Choroid plexus epithelial cell (primary cell): ENCODE data around the gene CD151.
A peak's percentile ranks its signal among the peaks of the same experiment; 100 is the strongest.

Source experiments
- DNase-seq: peaks from one replicate; pipeline ENCODE4 v3.0.0-alpha.2; 2010; ENCODE audit warnings: low read depth
- H3K4me3 ChIP-seq: 2 replicates; pipeline ENCODE4 v1.5.1; 2011; ENCODE audit warnings: low read depth, mild to moderate bottlenecking, control low read depth, low read length, moderate library complexity
- TF ChIP-seq, protein P1 (sequence below): conservative IDR thresholded peaks from 2 replicates; pipeline ENCODE4 v1.5.1; 2011; ENCODE audit warnings: low read depth, mild to moderate bottlenecking, control low read depth, inconsistent platforms, low read length, moderate library complexity

Gene CD151

DNA sequence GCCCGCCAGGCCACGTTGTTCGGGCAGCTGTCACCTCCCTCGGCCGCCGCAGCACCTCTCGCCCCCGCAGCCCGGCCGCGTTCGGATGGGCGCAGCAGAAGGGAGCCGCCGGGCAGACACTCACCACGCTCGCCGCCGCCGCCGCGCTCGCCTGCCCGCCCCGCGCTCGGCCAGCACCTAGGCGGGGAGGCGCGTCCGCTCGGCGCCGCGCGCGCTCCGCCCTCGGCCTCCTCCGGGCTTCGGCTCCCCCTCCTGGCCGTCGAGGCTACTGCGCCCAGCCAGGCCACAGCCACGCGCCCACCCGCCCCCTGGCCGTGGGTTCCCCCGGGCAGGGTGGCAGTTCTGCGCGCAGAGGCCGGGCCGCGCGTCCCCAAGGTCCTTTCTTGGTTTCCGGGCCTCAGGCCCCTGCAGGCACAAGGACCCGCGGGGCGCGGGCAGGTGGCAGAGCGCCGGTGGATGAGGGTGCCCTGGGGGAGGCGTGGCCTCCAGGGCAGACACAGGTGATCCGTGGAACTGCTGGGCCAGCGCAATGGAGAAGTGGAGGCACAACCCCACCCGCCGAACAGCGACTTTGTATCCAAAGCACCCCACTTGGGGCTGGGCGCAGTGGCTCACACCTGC lies 34.5 kb upstream of the CD151 start, which contains the start of gene SLC25A22:
Gene SLC25A22, minus strand, starts transcription at position 189 of the 621 bp plus-strand sequence. CDS start 3,275 bp downstream, outside the sequence.
- TF ChIP-seq, protein P1, sequence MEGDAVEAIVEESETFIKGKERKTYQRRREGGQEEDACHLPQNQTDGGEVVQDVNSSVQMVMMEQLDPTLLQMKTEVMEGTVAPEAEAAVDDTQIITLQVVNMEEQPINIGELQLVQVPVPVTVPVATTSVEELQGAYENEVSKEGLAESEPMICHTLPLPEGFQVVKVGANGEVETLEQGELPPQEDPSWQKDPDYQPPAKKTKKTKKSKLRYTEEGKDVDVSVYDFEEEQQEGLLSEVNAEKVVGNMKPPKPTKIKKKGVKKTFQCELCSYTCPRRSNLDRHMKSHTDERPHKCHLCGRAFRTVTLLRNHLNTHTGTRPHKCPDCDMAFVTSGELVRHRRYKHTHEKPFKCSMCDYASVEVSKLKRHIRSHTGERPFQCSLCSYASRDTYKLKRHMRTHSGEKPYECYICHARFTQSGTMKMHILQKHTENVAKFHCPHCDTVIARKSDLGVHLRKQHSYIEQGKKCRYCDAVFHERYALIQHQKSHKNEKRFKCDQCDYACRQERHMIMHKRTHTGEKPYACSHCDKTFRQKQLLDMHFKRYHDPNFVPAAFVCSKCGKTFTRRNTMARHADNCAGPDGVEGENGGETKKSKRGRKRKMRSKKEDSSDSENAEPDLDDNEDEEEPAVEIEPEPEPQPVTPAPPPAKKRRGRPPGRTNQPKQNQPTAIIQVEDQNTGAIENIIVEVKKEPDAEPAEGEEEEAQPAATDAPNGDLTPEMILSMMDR = peak; percentile 55
- peak within 1 kb of the TSS; percentile 79 for H3K4me3 ChIP-seq
- peak; percentile 79 for DNase-seq

DNA sequence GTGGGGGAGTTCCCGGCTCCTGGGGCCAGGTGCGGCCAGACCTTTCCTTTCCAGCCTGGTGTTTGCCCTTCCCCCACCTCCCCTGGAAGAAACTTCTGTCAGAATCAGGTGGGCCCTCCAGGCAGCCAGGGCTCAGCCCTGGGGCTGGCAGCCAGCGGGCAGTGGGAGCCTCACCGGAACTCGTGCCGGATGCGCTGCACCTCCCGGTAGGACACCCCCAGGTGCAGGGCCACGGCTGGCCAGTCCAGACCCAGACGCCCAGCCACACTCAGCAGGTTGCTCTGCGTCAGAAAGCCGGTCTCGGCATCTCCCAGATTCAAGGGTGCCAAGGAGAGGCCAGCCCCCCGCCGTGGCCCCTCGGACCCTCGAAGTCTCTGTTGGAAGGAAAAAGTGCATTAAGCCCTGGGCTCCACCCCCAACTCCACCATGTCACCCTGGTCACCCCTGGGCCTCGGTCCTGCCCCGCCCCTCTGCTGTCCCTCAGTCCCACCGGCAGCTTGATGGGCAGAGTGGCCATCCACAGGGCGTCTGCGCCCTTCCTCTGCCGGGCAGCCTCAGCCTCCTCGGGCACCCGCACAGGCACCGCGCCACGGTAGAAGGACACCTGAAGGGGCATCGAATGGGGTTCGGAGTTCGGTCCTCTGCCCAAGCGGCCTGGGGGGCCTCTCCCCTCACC lies 33.0 kb upstream of the CD151 start:
- TF ChIP-seq, protein P1 = no peak
- no peak overlapping the region for H3K4me3 ChIP-seq
- DNase-seq = no peak

DNA sequence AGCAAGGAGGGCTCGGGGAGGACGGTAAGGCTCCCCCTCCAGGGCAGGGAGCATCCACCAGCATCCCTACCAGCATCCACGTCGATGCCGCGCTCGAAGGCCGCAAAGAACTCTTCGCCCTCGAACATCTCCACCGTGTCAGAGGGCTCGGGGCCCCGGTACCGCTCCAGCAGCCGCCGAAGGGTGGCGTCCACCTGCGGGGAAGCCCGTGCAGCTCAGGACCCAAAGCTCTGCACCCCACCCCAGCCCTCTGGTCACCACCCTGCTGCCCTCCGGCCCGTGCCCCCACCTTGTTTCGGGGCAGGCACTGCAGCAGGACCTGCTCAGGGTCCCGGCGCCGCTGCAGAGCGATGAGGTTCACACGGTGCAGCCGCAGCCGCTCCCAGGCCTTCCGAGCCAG lies 32.3 kb upstream of the CD151 start:
- TF ChIP-seq, protein P1 = no peak
- H3K4me3 ChIP-seq = no peak overlapping the region

DNA sequence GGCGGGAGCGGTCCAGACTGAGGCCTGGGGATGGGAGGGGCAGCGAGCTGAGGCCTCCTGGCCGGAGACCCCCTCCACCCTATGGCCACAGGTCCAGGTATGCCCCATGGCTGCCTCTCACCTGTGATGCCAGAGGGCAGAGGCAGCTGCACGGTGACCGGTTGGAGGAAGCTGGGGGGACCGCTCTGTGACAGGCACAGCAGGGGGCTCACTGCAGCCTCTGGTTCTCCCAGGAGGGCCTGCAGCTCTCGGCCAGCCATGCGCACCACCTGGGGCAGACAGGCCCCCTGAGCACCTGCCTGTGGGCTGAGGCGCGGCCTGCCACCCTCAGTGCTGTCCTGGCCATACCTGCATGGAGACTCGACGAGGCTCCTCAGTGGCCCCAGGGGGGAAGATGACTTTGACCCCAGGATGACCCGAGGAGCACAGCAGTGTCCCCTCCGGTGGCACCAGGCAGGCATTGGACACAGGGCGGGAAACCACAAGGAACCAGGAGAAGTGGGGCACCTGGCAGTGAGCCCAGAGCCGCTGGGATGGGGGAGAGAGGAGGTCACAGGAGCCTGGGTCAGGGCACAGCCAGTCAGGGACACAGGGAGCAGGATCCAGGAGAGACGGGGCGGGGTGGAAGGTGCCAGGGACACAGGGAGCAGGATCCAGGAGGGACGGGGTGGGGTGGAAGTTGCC lies 31.5 kb upstream of the CD151 start:
- H3K4me3 ChIP-seq = no peak overlapping the region
- TF ChIP-seq, protein P1 = no peak
- DNase-seq = no peak

More for the DNA sequence above, 32.3 kb upstream of the CD151 start:
- DNase-seq = no peak

DNA sequence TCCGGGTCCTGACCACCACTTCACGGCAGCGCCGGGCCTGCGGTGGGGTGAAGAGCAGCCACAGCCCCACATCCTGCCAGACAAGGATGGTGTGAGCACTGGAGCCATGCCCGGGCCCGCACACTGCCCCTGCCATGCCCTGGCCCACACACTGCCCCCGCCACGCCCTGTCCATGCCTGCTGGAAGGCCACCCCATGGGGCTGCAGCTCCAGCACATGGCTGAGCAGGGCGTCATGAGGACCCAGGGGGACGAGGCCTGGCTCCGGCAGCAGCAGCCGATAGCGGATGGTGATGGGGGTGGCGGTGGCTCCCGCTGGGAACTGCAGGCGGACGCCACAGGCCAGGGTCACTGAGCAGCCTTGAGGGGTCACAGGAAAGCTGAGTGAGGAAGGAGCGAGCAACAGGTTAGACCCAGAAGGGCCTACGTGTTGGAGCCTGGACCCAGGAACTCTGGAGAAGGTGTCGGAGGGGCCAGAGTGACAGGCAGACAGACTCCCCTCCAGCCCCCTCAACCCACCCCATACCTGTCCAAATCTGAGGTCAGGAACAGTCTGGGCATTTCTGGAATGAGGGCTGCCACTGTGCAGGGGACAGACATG lies 30.6 kb upstream of the CD151 start:
- TF ChIP-seq, protein P1 = no peak

DNA sequence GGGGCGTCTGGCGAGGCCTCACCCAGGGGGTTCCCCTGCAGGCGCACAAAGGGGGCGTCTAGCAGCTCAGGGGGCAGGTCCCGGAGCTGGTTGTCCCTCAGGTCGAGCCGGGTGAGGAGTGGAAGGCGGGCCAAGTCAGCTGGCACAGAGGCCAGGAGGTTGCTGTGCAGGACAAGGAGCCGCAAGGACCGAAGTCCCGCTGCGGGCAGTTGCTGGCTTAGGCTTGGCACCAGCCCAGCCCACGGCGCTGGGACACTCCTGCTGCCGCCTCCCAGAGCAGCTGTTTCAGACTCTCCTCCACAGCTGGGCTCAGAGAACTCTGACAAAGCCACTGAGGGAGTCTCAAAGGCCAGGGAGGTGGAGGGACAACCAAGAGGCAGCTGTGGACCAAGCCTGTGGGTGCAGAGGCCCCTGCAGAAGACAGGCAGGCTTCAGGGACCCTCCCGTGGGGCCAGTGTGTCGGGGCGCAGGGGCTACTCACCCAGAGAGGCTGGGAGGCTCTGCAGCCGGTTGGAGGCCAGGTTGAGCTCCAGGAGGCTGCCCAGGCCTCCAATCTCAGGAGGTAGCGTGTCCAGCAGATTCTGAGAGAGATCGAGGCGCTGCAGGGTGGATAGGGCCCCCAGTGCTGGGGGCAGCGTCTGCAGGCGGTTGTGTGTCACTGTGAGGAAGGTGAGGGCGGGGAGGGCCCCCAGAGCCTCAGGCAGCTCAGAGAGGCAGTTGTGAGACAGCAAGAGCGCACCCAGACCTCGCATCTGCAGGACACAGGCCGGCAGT lies 29.9 kb upstream of the CD151 start:
- TF ChIP-seq, protein P1 = no peak
- no peak for DNase-seq
- no peak overlapping the region for H3K4me3 ChIP-seq

More for the DNA sequence above, 30.6 kb upstream of the CD151 start:
- no peak overlapping the region for H3K4me3 ChIP-seq
- no peak for DNase-seq
